ENCODE data around the gene TRIM49.
"Not testable (repeated sequence)": the region's sequence is repeated elsewhere in the genome, so short reads cannot be mapped to it uniquely, and the experiment has no call there.

Gene TRIM49

GRCh38 chr11:89808475-89808874 is at the start of gene TRIM49:
TSS of gene TRIM49 (minus strand) at chr11:89808575. CDS start at chr11:89804469, 4,106 bp downstream.
- DNase-seq (ENCODE audit: low spot score) = not testable (repeated sequence)

- DNase-seq (ENCODE audit: low spot score) = not testable (repeated sequence)
Measured at GRCh38 chr11:89826694-89827093, 18.3 kb upstream of the TRIM49 start.

GRCh38 chr11:89820008-89820407 is 11.6 kb upstream of the TRIM49 start:
- DNase-seq (ENCODE audit: low spot score) = not testable (repeated sequence)

- not testable (repeated sequence) for DNase-seq (ENCODE audit: low spot score)
Measured at GRCh38 chr11:89813535-89813934, 5.2 kb upstream of the TRIM49 start.

GRCh38 chr11:89787506-89788063 is 20.8 kb downstream of the TRIM49 start:
- not testable (repeated sequence) for DNase-seq (ENCODE audit: low spot score)

GRCh38 chr11:89785726-89786125 is 22.6 kb downstream of the TRIM49 start:
- not testable (repeated sequence) for DNase-seq (ENCODE audit: low spot score)

- not testable (repeated sequence) for DNase-seq (ENCODE audit: low spot score)
Measured at GRCh38 chr11:89750822-89751221, 57.6 kb downstream of the TRIM49 start.

Data from germinal center (tissue), 1 donor.